HG03571 (cell line): ENCODE results near the gene SHTN1.

Experiments
- ATAC-seq: cut with Tn5 transposase; IDR thresholded peaks from one replicate; pipeline ENCODE4 v1.9.1; 2021; ENCODE audit not compliant: unreplicated experiment

SHTN1 gene

DNA sequence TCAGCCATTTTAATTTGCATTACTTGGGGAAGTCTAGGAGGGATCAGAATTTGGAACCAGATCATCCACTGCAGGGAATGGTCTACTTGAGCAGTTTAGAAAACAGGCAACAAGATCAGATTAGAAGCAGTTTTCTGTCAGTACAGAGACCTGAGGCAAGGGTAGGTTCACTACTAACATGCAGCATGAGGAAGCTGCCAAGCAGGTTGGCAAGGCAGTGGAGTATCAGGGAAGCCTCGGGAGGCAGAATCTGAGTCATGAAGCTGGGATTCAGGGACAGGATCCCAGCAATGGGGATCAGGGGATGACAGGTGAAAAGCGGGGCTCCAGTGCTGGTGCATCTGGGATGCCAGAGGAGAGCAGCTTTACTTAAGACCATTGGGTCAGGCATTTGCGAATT lies 127.6 kb downstream of the SHTN1 start:
- no peak for ATAC-seq

DNA sequence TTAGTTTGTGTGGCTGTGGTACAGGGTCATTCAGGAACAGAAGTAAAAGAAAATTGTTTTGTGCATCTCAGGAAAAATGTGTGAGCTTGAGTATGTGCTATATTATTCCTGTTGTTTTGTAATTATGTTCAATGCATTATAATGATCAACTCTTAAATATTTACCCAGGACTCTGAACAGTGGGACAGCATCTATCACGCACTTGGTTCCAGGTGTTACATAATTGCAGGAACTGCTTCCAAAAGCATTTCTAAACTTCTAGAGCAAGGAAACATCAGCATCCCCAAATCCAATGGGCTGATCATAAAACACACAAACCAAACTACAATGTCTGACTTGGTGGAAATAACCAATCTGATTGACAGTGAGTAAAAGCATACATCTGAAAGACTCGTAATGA lies 129.1 kb downstream of the SHTN1 start:
- no peak for ATAC-seq

- ATAC-seq = no peak
These were observed 131.9 kb downstream of the SHTN1 start for GRCh38 chr10:116873134-116873533.

DNA sequence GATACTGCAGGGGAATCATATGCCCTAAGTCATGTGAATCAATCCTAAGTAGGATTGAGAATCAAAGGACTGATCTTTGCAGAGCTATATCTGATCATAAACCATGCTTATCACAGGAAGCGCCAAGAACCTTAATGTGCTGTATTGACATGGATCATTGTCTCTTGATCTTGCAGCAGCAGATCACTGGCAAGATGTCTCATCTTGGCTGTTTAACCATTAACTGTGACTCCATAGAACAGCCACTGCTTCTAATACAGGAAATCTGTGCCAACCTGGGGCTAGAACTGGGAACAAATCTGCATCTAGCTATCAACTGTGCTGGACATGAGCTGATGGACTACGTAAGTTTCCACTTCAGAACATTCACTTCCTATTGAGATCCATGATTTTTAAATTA lies 134.0 kb downstream of the SHTN1 start:
- ATAC-seq = no peak

- ATAC-seq = no peak
These were observed 136.3 kb downstream of the SHTN1 start for GRCh38 chr10:116868722-116869121.

DNA sequence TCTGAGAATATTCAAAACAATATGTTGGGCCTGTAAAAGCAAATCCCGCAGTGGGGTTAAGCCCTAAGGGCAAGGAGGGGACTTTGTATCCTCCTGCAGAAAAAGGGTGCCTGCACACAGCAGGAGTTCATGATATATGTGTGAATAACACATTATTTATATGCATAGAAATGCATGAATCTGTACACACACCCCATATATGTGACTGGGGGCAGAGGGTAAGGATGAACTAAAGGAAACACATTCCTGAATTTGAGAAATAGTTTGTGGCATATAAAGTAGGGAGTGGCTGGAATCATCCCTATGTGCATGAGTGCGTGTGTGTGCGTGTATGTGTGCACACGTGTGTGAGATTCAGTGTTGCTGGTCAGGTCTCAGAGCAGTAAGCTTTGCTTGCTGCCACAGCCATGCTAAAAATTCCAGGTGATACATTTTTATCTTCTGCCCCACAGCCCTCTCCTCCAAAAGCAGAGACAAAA lies 136.8 kb downstream of the SHTN1 start:
- ATAC-seq = no peak

DNA sequence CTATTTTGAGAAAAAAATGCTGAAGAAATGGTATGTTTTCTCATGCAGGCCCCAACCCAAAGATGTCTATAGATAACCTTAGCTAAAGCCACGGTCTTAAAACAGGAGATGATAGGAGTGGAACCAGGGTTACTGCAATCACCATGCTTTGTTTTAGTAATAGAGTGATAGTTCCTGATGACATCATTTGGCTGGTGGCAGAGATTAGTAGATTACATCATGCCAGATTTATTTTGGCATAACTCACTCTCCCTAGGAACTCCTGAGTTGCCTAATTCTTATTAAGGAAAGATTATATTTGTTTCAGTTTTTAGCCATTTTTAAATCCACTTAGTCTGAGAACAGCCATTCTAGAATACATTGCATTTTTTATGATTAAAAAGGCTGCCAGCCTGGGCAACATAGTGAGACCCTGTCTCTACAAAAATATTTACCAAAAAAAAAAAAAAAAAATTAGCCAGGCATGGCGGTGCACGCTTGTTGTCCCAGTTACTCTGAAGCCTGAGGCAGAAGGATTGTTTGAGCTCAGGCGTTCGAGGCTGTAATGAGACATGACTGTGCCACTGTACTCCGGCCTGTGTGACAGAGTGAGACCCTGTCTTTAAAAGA lies 137.9 kb downstream of the SHTN1 start:
- ATAC-seq = no peak

DNA sequence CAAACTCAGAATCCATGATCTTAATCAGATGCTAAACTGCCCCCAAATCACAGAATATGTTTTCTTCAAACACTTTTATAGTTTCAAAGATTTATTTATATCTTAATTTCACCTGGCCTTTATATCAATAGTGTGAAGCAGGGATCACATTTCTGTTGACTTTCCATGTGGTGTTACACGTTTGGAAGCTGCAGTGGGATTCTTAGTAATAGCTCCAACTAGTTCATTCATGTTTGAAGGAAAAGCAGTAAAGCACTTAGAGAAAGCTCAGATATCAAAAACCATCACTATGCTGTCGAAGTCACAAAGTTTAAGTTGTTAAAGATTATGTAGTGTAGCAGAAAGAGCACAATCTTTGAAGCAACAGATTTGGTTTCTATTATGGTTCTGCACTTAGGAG lies 138.9 kb downstream of the SHTN1 start:
- no peak for ATAC-seq

DNA sequence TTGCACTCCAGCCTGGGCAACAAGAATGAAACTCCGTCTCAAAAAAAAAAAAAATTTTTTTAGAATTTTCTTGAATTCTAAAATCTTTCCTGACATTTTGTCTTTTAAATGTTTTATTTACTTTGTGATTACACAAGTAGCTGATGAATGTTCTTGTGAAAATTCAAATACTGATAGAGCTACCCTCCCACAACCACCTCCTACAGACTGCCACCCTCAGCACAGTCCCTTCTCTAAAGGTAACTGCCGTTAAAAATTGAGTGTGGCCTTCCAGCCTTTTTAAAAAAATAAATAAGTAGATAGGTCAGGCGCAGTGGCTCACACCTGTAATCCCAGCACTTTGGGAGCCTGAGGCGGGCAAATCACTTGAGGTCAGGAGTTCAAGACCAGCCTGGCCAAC lies 140.6 kb downstream of the SHTN1 start:
- ATAC-seq = no peak

GRCh38 chr10:116861796-116862195 lies 143.2 kb downstream of the SHTN1 start:
- ATAC-seq = no peak

- no peak for ATAC-seq
These were observed 147.8 kb downstream of the SHTN1 start for GRCh38 chr10:116857156-116857555.

GRCh38 chr10:116853701-116854100 lies 151.3 kb downstream of the SHTN1 start:
- no peak for ATAC-seq

DNA sequence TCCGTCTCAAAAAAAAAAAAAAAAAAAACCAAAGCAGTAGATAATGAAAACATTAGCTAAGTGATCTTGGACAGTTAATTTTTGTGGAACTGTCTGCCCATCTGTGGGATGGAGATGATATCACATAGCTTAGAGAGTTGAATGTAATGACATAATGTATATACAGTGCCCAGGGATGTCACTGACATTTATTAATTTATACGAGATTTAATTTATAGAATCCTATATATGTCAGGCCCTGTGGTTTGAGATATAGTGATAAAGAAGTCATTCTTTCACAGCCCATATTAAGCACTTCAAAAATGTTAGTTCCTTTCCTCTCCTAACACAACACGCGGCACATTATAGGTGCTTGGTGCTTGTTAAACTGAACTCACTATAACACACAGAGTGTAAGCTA lies 151.7 kb downstream of the SHTN1 start:
- no peak for ATAC-seq

- no peak for ATAC-seq
These were observed 152.7 kb downstream of the SHTN1 start for GRCh38 chr10:116852246-116852645.

- no peak for ATAC-seq
These were observed 154.9 kb downstream of the SHTN1 start for GRCh38 chr10:116850058-116850611.

DNA sequence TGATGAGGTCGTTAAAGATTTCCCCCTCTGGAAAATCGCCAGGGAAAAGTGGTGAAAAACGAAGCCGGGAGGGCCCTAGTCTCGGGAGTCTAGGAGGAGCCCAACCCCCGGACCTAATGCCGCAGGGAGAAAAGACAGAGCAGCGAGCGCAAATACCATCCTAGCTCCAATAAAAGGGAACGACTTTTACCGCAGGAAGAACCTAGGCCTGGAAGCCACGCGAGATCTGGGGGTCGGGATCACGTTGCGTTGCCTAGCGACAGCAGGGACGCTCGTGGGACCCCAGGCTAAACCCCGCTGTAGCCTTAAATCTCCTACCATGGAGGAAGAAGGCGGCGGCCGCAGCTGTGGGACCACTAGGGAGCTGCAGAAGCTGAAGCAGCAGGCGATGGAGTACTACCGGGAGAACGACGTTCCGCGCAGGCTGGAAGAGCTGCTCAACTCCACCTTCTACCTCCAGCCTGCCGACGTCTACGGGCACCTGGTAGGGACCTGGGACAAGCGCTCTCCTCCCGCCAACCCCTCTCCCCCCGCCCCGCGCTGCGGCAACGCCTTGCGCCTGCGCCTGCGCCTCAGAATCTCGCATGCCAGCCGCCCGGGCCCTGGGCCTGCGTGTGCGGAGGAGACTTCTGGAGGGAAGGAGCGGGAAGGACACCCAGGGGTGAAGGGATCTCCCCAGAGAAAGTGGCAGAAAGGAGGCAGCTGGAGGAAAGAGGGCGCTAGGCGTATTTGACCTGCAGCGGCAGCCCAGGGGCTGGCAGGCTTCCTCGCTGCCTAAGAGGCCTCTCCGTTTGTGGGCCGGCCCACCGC lies 155.5 kb downstream of the SHTN1 start, which contains the start of gene ENO4:
Gene ENO4 (plus strand): TSS at position 252 of the 810 bp plus-strand sequence. CDS start 68 bp downstream, at position 320.
- ATAC-seq = peak; percentile 49

DNA sequence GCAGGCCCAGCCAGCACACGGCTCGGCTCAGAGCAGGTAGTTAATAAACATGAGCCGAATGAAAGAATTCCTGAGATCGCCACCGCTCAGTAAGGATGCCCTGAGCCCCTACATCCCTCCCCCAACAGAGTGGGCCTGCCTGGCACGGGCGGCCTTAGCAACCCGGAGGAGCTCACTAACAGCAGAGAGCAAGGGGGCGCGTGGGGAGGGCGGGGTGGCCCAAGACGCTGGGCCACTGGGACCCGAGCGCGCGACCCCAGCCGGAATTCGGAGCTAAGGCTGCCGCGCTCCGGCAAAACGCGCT lies 156.1 kb downstream of the SHTN1 start:
- no peak for ATAC-seq

DNA sequence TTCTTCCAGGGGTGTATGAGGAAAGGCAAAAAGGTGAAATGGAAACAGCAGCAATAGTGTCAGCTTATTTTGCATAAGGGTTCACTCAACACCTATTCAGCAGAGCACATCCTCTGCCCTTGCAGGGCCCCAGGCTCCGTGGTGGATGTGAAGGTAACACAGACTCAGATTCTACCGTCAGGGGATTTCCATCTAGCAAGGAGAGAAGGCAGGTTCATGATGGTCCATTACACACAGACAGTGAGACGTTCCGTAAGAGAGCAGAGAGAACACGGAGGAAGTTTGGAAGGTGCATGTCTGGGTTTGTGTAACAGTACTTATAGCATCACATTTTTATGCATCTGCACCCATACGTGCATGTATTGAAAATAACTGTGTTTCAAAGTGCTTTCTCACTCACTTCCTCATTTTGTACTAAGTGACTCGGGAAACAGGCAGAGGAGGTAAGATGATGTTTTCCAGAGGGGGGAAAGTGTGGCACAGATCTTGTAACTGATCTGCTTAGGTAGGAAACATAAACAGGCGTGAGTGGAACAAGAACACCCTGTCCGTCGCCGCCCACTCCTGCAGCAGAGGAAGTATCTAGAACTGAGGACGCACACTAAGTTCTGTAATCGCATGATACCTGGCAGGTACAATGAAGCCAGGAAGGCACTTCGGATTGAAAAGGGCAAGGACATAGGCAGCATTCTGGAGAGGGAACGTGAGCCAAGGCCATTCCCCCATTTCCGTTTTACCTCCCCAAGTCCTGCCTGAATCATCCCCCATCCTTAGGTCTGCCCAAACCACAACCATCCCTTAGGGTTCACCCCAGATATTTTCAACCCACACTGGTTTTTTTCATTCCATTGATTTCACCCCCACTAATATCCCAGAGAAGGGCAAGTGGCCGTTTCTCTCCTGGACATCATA lies 156.7 kb downstream of the SHTN1 start:
- peak; percentile 65 for ATAC-seq

- no peak for ATAC-seq
These were observed 159.2 kb downstream of the SHTN1 start for GRCh38 chr10:116845823-116846222.

GRCh38 chr10:116840389-116841075 lies 164.5 kb downstream of the SHTN1 start:
- no peak for ATAC-seq
